Measurements from ENCODE around the gene MEGF6. TPM values are rescaled to one million over a fixed set of nuclear protein-coding genes. Genes with fewer than 3 reads are reported as not detected.

MEGF6 gene, protein sequence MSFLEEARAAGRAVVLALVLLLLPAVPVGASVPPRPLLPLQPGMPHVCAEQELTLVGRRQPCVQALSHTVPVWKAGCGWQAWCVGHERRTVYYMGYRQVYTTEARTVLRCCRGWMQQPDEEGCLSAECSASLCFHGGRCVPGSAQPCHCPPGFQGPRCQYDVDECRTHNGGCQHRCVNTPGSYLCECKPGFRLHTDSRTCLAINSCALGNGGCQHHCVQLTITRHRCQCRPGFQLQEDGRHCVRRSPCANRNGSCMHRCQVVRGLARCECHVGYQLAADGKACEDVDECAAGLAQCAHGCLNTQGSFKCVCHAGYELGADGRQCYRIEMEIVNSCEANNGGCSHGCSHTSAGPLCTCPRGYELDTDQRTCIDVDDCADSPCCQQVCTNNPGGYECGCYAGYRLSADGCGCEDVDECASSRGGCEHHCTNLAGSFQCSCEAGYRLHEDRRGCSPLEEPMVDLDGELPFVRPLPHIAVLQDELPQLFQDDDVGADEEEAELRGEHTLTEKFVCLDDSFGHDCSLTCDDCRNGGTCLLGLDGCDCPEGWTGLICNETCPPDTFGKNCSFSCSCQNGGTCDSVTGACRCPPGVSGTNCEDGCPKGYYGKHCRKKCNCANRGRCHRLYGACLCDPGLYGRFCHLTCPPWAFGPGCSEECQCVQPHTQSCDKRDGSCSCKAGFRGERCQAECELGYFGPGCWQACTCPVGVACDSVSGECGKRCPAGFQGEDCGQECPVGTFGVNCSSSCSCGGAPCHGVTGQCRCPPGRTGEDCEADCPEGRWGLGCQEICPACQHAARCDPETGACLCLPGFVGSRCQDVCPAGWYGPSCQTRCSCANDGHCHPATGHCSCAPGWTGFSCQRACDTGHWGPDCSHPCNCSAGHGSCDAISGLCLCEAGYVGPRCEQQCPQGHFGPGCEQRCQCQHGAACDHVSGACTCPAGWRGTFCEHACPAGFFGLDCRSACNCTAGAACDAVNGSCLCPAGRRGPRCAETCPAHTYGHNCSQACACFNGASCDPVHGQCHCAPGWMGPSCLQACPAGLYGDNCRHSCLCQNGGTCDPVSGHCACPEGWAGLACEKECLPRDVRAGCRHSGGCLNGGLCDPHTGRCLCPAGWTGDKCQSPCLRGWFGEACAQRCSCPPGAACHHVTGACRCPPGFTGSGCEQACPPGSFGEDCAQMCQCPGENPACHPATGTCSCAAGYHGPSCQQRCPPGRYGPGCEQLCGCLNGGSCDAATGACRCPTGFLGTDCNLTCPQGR (N-terminal part only)
- 0.99 and 1.6 TPM in 2 replicates for total RNA-seq

DNA sequence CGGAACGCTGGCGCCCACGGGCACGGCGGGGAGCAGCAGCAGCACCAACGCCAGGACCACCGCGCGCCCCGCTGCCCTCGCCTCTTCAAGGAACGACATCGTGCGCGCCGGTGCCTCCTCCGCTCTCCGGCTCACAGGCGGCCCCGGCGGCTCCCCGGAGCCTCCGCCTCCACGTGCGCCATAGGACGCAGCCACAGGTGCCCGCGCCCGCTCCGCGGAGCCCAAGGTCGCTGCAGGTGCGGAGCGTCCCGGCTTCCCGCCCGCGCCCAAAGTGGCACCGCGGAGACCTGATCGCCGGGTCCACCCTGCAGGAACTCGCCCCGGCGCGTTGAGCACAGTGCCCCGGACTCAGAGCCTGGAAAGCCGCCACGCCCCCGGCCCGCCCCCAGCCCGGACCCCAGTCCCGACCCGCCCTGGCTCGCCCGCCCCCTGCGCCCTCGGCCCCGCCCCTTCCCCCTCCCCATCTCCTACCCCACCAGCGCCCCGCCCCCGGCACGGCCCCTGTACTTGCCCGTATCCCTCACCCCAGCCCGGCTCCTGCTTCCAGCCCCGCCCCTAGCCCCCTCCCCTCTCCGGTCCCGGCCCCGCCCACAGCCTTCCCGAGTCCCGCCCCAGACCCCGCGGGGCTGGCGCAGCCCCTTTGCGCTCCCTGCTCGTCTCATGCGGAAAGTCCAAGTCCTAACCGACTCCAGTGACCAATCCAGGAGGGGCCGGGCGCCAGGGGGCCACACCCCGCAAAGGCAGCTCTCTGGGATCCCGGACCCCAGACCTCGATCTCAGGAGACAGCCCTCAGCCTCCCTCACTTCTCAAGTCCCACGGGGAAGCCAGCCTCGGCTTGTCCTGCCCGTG lies at the start of gene MEGF6:
TSS of gene MEGF6 (minus strand) at position 339 of the 850 bp plus-strand sequence. CDS start at position 99, 240 bp downstream.

DNA sequence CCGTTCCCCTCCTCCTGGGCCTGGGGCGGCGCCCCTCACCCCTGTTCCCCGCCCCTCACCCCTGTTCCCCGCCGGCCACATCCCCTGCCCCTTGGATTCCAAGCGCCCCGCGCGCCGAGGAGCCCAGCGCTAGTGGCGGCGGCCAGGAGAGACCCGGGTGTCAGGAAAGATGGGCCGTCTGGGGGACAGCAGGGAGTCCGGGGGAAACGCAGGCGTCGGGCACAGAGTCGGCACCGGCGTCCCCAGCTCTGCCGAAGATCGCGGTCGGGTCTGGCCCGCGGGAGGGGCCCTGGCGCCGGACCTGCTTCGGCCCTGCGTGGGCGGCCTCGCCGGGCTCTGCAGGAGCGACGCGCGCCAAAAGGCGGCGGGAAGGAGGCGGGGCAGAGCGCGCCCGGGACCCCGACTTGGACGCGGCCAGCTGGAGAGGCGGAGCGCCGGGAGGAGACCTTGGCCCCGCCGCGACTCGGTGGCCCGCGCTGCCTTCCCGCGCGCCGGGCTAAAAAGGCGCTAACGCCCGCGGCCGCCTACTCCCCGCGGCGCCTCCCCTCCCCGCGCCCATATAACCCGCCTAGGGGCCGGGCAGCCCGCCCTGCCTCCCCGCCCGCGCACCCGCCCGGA lies 40.7 kb upstream of the MEGF6 start, which contains the start of gene TP73:
TSS of gene TP73 (plus strand) at position 587 of the 618 bp plus-strand sequence. CDS start 29,850 bp downstream, outside the sequence.

DNA sequence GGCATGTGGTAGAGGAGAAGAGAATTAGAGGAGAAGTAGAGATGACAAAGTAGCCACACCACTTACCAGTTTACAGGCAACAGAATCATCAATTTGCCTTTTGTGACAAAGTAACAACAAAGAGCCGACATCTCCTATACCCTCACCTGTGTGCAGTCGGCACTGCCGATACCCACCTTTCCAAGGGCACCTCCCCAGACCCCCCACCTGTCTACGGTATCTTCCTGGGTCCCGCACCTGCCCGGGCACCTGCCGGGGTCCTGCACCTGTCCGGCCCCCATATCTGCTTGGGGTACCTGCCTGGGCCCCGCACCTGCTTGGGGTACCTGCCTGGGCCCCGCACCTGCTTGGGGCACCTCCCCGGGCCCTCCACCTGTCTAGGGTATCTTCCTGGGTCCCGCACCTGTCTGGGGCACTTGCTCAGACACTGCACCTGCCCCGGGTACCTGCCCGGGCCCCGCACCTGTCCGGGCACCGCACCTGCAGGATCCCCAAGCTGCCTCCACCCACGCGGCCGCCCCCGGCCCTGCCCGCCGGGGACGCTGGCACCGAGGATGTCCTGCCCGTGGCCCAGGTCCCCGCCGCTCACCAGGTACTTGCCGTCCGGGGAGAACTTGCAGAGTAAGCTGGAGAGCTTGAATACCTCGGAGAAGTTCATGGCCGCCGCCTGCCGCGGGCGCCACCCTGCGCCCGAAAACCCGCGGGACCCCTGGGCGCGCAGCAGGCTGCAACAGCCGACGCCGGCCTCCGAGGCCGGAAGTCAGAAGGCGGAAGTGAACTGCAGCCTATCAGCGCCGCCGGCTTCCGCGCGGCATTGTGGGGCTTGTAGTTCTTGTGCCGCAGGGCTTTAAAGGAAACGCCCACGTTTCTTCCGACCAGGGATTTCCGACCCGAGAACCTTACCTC lies 38.3 kb upstream of the MEGF6 start, which contains the start of gene WRAP73:
TSS of gene WRAP73 (minus strand) at position 762 of the 906 bp plus-strand sequence. CDS start at position 658, 104 bp downstream.

DNA sequence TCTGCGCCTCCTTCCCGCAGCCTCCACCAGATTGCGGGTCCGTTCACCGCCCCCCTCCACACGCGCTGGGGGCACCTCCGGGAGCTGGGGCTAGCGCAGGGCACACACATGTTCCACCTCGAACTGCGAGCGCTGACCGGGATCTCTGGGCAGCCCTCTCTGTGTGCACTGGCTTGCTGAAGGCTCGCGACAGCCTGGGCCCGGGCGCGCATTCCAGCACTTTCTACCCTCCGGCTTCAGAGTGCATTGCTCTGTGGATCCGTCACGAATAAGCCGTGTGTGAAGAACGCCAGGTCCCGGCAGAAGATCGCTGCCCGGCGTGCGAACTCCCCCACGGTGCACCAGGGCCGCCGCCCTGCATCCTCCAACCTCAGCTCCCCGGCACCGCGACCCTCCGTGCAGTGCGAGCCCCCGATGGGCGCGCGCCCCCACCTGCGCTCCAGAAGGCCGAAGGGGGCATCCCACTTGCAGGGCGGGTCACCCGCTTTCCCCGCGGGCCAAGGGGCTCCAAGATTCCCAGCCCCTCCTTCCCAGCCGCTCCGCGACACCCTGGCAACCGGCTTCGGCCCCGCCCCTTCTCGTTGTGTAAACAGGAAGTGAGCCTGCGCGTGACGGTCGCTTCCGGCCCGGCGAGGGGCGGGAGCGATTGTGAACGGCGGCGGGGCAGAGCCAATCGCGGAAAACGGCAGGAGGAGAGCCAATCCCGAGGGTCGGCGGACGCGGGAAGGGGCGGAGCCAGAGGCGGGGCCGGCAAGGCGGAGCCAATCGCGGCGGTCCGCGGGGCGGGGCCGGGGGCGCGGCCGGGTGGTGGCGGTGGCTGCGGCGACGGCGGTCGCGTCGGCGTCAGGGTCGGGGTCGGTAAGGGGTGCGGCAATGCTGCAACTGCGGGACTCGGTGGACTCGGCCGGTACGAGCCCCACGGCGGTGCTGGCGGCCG lies 13.2 kb upstream of the MEGF6 start, which contains the start of gene TPRG1L:
TSS of gene TPRG1L (plus strand) at position 816 of the 937 bp plus-strand sequence. CDS start at position 874, 58 bp downstream.

DNA sequence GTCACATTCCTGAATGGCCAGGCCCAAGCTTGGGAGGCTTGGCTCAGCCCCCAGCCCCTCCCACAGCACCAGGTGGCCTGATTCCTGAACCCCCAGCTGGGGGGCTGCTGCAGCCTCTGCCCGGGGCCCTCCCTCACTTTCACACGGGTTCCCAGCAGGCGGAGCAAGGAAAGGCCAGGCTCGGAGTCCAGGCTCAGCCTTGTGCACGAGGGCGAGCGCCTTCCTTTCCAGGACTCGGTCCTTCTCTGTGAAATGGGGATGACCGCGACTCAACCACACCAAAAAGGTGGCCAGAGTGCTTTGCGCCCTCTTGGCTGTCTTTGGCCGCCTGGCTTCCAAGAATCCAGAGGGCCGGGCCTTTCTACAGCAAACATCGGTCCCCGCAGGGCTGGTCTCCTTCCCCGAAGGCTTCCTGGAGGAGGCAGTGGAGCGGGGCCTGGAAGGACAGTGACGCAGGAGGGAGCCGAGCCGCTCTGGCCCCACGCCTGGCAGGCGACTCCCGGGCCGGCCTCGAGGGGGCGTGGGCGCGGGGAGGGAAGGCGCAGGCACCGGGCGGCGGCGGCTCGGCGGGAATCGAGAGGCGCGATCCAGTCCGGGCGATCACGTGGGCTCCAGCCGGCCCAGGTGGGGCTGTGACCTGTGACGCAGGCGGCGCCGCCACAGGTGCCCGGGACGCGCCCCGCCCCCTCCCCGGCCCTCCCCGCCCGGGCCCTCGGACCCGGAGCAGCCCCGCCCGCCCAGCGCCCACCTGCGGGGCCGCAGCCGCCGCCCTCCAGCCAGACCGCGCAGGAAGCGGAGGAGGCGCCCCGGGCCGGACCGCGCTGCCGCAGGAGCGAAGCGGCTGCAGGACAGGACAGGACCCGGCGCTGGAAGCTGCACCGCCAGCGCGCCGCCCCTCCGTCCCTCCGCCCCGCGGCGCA lies 157.2 kb downstream of the MEGF6 start, which contains the start of gene ARHGEF16:
TSS of gene ARHGEF16 (plus strand) at position 775 of the 920 bp plus-strand sequence. CDS start 8,420 bp downstream, outside the sequence.

Other genes with a start within 250 kb of the MEGF6 start
- 24.3 and 24.5 TPM in 2 replicates for gene ARHGEF16, start 156.8 kb downstream of the MEGF6 start, total RNA-seq
- gene TPRG1L, start 13.5 kb upstream of the MEGF6 start, total RNA-seq = 11.4 and 18.3 TPM in 2 replicates
- gene WRAP73, start 38.6 kb upstream of the MEGF6 start, total RNA-seq = 19.4 and 20.7 TPM in 2 replicates
- gene TP73, start 41.0 kb upstream of the MEGF6 start, total RNA-seq = 6.1 and 9.5 TPM in 2 replicates
- not detected in 2 replicates for gene CCDC27, start 140.9 kb upstream of the MEGF6 start, total RNA-seq
- 0.79 and 3.6 TPM in 2 replicates for gene SMIM1, start 161.2 kb upstream of the MEGF6 start, total RNA-seq
- 40.5 and 50.2 TPM in 2 replicates for gene LRRC47, start 185.0 kb upstream of the MEGF6 start, total RNA-seq
- 14.5 and 17.6 TPM in 2 replicates for gene CEP104, start 245.7 kb upstream of the MEGF6 start, total RNA-seq
- gene DFFB, start 246.0 kb upstream of the MEGF6 start, total RNA-seq = 6.5 and 6.9 TPM in 2 replicates